GM19023 (cell line): Measurements from ENCODE around the gene SH3BP5L.

Source experiments
- ATAC-seq: cut with Tn5 transposase; IDR thresholded peaks from one replicate; pipeline ENCODE4 v1.9.1; 2021; ENCODE audit warnings: mild to moderate bottlenecking, moderate library complexity; ENCODE audit not compliant: unreplicated experiment

SH3BP5L gene

GRCh38 chr1:248825909-248826760 is at the start of gene SH3BP5L:
Gene SH3BP5L, minus strand, starts transcription at chr1:248825915. Its CDS starts 980 bp downstream, at chr1:248824935.
- ATAC-seq: peak; percentile 91

GRCh38 chr1:248873993-248874533 is 48.3 kb upstream of the SH3BP5L start:
- peak; percentile 63 for ATAC-seq

- peak; percentile 81 for ATAC-seq
These were observed 47.8 kb upstream of the SH3BP5L start for GRCh38 chr1:248873409-248873992.

GRCh38 chr1:248872752-248873408 is 47.2 kb upstream of the SH3BP5L start:
- peak; percentile 39 for ATAC-seq

- no peak for ATAC-seq
These were observed 46.2 kb upstream of the SH3BP5L start for GRCh38 chr1:248871837-248872401.

- ATAC-seq: peak; percentile 67
These were observed 37.5 kb upstream of the SH3BP5L start for GRCh38 chr1:248862998-248863881.

- ATAC-seq: peak; percentile 10
These were observed 36.9 kb upstream of the SH3BP5L start for GRCh38 chr1:248862695-248862997.

- no peak for ATAC-seq
These were observed 35.9 kb upstream of the SH3BP5L start for GRCh38 chr1:248861616-248862015.

- ATAC-seq: no peak
These were observed 34.3 kb upstream of the SH3BP5L start for GRCh38 chr1:248860007-248860406.

- peak; percentile 78 for ATAC-seq
These were observed 33.5 kb upstream of the SH3BP5L start, which contains the start of gene ZNF692 for GRCh38 chr1:248858891-248859889. Gene ZNF692, minus strand, starts transcription at chr1:248859085. Its CDS starts 776 bp downstream, at chr1:248858309.

GRCh38 chr1:248858096-248858890 is 32.6 kb upstream of the SH3BP5L start:
- peak; percentile 42 for ATAC-seq

- ATAC-seq: no peak
These were observed 32.0 kb upstream of the SH3BP5L start for GRCh38 chr1:248857749-248858095.

- no peak for ATAC-seq
These were observed 31.5 kb upstream of the SH3BP5L start for GRCh38 chr1:248857201-248857600.

GRCh38 chr1:248856176-248856575 is 30.5 kb upstream of the SH3BP5L start:
- ATAC-seq: no peak

GRCh38 chr1:248855580-248855979 is 29.9 kb upstream of the SH3BP5L start:
- no peak for ATAC-seq

GRCh38 chr1:248853663-248854375 is 28.1 kb upstream of the SH3BP5L start:
- no peak for ATAC-seq
